DMS 273 treated with DMSO at 0.1 percent for 48 hours (cell line): Measurements from ENCODE around the gene TRIM14.
"Not testable (repeated sequence)": the region's sequence is repeated elsewhere in the genome, so short reads cannot be mapped to it uniquely, and the experiment has no call there.

Experiments used
- DNase-seq: peaks from one replicate; lab custom pipeline; 2025; lab: John Stamatoyannopoulos, UW

The TRIM14 gene

DNA sequence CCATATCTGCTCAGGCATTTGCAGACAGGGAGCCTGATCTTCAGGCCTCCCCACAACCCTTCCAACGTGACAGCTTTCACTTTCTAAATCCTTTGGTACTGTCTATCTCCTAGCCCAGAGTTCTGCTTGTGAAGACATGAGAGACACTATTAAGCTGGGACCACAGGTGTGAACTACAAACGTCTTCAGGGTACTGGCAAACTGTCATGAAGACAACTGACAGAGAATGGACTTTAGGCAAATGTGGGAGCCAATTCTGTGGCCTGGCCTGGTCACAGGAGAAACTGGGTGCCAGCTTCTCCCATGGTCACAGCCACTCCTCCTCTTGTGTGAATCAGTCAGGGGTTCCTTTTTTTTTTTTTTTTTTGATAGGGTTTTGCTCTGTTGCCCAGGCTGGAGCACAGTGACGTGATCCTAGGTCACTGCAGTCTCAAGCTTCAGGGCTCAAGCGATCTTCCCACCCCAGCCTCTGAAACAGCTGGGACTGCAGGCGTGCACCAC is 10.4 kb downstream of the TRIM14 start:
- DNase-seq: no peak

DNA sequence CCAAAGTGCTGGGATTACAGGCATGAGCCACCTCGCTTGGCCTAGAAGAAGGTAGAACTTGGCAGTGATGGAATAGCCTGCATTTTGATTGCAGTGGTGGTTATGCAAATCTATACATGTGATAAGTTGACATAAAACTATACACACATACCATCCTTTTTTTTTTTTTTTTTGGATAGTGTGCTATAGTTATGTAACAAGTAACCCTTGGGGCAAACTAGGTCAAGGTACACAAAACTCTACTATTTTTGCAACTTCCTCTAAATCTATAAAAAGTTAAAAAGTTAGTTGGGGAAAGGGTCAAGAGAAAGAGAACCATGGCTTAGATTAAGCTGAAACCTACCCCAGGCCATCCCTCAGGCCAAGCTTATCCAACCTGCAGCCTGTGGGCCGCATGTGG is 11.1 kb downstream of the TRIM14 start:
- no peak for DNase-seq

DNA sequence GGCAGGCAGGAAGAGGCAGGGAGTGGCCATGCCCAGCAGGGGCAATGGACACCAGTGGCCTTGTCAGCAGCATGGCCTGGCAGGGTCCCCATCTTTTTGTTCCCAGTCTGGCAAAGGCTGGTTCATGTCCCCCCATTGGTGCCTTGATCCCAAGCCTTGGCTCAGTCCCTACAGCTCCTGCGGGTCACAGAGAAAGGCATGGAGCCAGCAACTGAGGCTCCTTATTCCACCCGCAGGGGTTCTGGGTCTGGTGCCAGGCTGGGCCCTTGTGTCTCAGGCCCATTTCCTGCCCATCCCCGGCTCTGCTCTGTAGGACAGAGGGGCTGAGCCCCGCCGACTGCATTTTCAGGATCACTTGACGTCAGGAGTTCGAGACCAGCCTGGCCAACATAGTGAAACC is 14.0 kb downstream of the TRIM14 start:
- no peak for DNase-seq

DNA sequence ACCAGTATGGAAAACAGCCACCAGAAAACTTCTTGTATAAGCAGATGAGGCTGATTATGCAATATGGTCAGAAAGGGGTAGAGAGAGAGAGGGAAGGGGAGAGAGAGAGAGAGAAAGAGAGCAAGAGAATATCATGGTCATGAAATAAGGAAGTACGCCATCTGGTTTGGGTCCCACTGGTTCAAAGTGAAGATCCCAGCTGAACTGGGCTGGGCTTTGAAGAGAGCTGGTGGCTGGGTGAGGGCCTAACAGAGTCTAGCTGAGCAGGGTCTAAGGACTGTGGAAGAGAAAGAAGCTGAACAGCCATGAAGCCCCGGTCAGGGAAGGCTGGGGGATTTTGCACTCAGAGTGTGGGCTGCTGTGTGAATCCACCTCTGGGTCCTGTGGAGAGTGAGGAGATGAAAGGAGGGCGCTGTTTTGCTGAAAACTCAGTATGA is 14.6 kb downstream of the TRIM14 start:
- no peak for DNase-seq

DNA sequence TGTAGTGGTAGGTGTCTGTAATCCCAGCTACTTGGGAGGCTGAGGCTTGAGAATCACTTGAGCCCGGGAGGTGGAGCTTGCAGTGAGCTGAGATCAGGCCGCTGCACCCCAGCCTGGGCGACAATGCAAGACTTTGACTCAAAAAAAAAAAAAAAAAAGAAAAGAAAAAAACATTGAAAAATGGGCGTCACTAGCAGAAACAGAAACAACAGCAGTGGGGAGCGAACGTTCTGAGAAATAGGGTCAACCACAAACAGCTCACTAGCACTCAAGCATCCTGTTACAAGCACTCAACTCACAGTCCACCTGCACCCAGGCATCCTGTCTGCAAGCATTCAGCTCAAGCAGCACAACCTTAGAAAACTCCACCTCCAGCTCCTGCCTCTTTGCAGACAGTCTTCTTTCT is 17.2 kb downstream of the TRIM14 start:
- no peak for DNase-seq

DNA sequence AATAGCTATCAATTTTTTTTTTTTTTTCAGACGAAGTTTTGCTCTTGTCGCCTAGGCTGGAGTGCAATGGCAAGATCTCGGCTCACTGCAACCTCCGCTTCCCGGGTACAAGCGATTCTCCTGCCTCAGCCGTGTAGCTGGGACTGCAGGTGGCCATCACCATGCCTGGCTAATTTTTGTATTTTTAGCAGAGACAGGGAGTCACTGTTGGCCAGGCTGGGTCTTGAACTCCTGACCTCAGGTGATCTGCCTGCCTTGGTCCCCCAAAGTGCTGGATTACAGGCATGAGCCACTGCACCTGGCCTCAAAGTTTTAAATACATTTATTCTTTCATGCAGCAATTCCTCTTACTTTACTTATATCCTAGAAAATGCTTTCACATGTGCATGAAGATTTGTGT is 17.6 kb downstream of the TRIM14 start:
- DNase-seq: no peak

DNA sequence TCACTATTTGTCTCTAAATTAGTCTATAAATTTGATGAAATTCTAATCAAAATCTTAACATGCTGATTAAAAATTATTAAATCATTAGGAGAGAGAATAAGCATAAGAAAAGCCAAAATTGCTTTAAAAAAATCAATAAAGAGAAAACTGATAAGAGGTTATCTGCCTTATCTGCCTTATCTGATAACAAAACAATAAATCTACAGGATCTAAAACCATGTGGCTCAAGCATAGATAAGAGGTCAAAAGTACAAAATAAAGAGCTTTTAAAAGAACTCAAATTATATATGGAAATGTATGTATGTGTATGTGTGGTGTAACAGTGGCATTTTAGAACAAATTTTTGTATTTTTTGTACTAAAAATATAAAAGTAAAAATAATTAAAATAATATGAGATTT is 18.6 kb downstream of the TRIM14 start:
- no peak for DNase-seq

DNA sequence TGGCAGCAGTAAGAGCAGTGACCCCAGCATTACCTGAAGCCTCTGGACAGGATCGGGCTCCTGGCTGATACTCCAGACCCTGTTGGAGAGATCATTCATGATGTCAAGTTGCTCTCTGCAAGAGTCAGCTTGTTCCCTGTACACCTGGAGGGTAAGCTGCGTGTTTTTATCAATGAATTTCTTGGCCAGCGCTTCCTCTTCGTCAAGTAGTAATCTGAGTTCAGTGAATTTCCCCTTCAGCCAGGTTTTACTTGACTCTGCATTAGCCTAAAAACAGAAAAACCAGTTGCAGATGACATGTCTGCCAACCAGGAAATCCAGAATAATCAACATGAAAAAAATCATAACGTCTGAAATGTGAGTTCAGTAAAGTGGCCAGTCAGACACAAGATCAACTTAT is 19.1 kb downstream of the TRIM14 start:
- no peak for DNase-seq

DNA sequence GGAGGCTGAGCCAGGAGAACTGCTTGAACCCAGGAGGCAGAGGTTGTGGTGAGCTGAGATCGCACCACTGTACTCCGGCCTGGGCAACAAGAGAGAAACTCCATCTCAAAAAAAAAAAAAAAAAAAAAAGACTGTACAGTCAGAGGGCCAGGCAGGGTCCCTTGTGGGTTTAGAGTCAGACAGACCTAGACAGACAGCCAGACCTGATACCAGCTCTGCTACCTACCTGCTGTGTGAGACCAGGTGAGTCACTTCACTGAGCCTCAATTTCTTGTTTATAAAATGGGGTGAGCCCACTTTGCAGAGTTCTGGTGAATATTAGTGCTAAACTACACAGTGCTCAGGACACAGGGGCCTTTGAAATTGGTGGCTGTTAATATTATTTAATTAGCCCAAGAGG is 19.7 kb downstream of the TRIM14 start:
- DNase-seq: no peak

DNA sequence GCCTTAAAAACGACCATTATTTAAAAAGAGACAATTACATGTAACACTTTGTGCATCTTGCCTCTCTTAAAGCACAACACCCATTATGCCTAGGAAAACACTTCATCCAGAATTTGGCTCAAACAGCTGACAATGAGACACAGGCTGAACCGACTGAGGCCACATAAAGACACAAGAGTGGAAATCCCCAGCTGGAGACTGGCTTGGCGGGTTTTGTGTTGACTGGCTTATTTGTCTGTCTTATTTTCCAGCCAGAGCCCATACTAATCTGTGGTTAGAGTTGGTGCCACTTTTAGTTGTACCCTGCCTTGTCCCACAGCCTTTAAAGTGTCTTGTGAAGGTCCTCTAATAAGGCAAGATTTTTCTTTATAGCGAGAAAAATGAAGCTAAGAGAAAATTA is 21.2 kb downstream of the TRIM14 start:
- DNase-seq: no peak

DNA sequence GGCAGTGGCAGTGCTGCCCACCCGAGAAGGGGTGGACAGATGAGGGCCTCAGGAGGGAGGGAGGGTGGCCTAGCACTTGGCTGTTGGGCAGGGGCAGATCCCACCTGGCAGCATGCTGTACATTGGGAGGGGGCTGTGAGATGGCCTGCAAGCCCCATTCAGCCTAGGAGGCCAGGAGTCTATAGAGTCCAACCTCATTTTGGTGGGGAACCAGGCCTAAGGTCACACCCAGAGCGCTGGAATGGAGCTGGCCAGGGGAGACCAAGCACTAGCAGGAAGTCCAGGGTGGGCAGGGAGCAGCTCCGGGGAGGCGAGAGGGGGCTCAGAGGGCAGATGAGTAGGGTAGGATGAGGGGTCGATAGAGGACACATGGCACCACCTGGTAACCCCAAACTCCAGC is 22.9 kb downstream of the TRIM14 start:
- DNase-seq: no peak

DNA sequence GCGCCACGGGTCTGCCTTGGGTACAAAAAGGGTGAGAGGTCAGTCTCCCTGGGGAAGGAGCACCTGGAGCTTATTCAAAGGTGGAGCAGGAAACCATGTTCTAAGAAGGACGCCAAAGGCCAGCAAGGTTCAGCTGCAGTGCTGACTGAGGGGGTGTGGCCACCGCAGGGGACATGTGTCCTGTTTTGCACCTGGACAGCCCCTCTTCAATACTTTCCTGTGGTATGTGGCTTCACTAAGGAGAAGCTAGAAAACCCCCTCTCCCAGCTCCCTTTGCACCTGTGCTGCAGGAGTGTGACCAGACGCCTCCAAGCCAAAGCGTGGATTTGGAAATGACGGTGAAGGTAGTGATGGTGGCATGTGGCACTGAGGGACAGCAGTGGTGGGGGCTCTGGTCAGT is 23.6 kb downstream of the TRIM14 start:
- no peak for DNase-seq

DNA sequence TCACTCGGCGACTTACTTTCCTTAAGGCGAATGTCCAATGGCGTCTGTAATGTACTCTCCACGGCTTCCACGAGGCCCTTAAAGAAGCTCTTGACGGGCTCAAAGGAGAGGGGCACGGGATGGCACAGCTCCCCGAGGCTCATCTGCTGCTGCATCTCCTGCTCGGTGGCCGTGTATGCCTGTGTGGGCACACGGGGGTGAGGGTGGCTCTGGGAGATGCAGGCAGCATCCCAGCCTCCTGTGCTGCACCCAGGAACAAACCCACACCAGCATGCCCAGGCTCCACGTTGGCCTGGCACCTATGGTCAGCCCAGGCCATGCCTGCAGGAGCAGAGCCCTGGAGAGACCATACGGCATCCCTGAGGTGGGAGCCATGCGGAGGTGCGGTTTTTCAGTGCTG is 24.2 kb downstream of the TRIM14 start:
- no peak for DNase-seq

DNA sequence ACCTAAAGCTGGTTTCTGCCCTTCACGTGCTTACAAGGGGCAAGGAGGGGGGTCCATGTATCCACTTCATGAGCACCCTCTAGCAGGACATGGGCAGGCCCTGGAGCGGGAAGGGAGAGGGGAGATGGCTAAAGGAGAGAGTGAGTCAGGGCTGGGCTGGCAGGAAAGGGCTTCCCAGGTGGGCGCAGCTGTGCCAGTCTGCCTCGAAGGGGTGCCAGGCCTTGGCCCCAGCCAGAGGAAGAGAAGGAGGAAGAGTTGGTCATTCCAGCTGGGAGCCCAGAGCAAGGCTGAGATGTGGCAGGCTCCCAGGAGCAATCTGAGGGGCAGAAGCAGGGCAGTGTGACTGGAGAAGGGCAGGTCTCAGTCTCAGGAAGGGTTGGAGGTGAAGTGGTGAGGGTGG is 24.7 kb downstream of the TRIM14 start:
- DNase-seq: no peak

DNA sequence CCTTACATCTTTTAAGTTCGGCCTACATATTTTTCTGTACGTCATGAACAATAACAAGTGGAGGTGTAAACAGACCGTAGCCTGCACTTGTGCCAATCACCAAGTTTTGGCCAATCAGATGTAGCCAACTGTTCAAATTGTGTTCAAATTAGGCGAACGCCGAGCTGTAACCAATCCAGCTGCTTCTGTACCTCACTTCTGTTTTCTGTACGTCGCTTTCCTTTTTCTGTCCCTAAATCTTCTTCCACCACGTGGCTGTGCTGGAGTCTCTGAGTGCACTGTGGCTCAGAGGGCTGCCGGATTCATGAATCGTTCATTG is 26.4 kb downstream of the TRIM14 start:
- no peak for DNase-seq

DNA sequence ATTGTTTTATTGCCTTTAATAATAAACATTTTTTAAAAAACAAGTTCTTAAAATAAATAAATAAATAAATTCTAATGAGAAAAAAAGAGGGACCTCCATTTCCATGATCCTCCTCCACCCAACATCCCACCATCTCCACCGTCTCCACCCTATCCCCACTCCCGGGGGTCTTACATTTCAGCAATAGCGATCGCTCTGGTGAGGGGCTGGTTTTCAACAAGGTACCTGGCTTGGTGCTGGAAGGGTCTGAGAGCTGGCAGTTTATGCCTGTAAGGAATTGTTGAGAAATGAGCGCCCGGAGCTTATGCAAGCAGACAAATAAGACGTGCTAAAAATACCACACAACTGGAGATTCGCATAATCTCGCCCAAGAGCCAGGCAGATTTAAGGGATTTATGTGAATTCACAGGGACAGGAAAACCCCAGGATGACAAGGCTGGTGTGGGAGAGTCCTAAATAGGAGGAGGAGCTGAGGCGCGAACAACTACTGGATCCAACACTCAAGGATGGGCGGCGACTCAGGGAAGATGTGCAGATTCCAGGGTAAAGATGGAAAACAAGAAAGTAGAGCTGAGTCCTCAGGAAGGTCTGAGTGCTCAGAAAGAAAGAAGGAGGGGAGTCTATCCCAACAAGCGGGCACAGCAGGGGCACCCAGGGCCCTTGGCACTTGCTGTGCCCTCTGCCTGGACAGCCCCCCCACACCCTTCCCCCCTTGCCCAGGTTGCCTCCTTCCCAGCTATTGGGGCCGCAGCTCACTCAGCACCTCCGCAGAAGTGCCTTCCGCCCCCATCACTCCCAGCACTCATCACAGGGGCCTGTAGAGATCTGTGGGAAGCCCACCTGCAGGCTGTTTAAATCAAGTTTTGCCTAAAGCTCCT is 27.0 kb downstream of the TRIM14 start:
- no peak for DNase-seq

DNA sequence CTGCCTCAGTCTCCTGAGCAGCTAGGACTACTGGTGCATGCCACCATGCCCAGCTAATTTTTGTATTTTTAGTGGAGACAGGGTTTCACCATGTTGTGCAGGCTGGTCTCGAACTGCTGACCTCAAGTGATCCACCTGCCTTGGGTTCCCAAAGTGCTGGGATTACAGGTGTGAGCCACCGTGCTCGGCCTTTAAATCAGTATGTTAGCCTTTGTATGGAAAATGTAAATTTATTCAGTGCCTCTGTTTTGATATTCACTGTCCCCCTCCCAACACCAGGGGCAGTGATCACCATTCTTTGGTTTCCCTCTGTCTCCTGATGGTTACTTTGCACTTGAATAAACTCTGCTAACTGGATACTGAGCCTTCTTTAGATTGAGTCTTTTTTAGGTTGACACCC is 28.3 kb downstream of the TRIM14 start:
- DNase-seq: not testable (repeated sequence)

DNA sequence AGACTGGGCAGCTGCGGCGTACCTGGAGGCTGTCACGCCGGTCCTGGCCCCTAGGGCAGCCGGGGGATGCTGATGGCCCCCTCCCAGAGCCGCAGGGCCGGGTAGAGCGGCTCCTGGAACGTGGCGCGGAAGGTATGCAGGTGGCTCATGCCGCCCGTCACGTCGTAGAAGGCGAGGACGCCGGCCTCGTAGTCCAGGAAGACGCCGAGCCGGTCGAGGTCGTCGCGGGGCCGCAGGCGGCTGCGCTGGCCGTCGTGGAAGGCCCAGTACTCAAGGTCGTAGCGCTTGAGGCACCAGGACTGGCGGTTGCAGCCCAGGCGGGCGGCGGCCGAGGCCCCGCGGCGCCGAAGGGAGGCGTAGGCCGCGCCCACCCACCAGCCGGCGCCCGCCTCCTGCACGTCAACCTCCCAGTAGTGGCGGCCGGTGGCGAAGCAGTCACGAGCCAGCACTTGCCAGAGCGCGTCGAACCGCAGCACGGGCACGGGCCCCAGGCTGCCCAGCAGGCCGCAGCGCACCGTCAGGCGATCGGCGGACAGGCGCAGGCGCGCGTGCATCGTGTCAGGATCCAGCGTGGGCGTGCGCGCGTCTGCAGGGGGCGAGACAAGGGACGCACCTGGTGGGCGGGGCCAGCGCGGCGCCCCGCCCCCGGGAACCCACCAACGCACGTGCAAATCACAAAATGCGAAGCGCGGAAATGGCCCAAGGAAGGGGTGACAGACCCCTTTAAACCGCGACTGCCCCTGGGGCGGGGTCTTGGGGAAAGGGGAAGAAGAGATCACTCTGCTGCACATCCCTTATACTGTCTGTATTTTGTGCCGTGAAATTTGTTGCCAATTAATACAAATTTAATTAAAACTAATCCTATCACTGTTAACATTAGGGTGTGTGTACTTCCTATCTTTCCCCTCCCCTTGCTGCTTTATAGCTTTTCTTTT is 31.3 kb downstream of the TRIM14 start:
- DNase-seq: no peak

DNA sequence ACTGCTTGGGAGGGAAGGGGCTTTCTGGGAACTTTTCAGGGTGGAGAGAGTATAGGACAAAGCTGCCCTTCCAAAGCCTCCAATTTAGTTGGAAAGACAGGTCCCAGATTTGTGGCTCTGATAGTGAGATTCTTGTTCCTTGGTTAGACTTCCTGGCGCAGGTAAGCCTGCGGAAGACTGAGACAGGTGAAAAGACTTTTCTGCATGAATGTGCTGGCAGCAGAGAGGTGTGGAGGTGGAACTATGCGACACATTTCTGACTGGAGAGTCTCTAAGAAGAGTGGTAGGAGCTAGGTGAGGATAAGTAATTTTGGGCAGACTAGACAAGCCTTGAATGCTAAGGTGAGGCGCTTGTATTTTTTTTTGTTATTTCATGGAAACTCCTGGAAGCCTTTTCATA is 32.6 kb downstream of the TRIM14 start:
- DNase-seq: no peak

DNA sequence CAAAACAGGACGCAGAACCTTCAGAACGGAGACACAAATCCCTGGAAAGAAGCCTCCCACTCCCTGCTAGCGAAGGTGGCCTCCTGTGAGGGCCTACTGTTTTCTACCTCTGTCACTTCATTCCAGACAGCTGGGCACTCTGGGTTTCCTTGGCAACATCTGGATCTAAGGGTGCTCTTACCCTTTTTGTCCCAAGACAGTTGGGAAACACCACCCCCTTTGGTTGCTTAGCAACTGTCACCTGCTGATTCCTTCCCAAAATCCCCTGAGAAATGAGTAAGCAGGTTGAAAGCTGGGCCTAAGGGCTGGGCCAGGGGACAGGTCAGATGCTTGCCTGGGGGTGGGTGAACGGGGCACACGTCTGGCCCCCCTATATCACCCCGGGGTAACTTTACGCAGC is 33.1 kb downstream of the TRIM14 start:
- no peak for DNase-seq

DNA sequence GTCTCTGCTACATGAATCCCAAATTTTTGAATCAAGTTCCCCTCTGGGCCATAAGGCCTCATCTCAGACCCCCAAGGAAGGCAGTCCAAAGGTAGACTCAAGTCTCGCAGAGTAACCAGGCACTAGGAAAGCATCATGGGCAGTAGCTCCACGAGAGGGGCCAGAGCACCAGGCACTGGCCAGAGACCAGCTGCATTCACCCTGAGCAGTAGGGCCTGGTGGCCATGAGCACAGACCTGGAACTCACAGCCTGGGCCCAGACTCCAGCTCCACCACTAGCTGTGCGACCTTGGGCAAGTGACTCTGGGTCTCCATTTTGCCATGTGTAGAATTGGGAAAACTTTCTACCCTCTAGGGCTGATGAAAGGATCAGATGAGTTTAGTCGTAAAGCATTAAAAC is 34.0 kb downstream of the TRIM14 start:
- DNase-seq: no peak

DNA sequence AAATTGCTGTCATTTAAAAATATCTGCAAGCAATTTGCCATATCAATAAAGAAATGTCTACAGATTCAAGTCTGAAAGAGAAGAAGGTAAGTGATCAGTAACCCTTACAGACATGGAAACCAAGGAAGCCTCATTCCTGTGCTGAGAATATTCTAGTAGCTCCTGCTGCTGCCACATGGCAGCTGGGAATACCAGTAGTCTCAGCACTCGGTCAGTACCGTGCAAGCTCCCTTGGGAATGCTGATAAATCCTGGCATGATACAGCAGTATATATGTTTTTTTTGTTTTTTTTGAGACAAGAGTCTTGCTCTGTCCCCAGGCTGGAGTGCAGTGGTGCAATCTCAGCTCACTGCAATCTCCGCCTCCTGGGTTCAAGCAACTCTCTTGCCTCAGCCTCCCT is 34.6 kb downstream of the TRIM14 start:
- DNase-seq: no peak

DNA sequence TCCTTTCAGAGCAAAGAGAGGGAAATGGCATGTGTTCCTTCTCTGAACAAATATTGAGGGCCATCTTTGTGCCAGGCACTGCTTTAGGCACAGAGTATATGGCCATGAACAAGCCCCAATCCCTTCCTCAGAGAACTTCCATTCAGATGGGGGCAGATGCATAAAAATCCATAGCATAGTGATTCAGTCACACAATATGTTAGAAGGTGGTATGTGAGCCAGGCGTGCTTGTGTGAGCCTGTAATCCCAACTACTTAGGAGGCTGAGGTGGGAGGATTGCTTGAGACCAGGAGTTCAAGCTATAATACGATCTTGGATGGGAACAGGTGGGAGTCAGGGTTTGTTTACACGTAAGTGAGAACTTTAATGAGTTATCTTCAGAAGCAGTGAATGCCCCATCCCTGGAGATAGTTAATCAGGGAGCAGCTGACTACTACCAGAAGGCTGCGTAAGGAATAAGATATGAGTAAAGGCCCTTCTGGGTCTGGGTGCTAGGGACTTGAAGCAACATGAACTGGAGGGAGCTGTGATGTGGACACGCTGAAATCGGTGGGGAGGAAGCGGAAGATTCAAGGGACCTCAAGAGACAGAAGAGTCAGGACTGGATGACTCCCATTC is 35.3 kb downstream of the TRIM14 start:
- no peak for DNase-seq
